Effector memory CD4-positive, alpha-beta T cell (primary cell): Measurements from ENCODE around the gene CDH4.

Source experiments
- DNase-seq, 3 donors: peaks; one replicate each; pipeline ENCODE4 v3.0.0-alpha.2; 2020
- H3K27ac ChIP-seq: 2 replicates; pipeline ENCODE4 v1.7.0; 2013; ENCODE audit warnings: mild to moderate bottlenecking, low read length, moderate library complexity; ENCODE audit not compliant: insufficient read depth, poor library complexity, severe bottlenecking
- H3K27me3 ChIP-seq: replicated peaks from 2 replicates; pipeline ENCODE4 v1.7.0; 2013; ENCODE audit warnings: mild to moderate bottlenecking, low read length; ENCODE audit not compliant: insufficient read depth, control insufficient read depth, poor library complexity, severe bottlenecking
- H3K36me3 ChIP-seq: 2 replicates; pipeline ENCODE4 v1.7.0; 2013; ENCODE audit warnings: mild to moderate bottlenecking, low read length, moderate library complexity; ENCODE audit not compliant: control insufficient read depth, insufficient read depth
- H3K4me1 ChIP-seq: 2 replicates; pipeline ENCODE4 v1.7.0; 2013; ENCODE audit warnings: low read length, mild to moderate bottlenecking; ENCODE audit not compliant: control insufficient read depth, insufficient read depth, poor library complexity, severe bottlenecking
- H3K4me3 ChIP-seq: 2 replicates; pipeline ENCODE4 v1.7.0; 2013; ENCODE audit warnings: low read length, low read depth, mild to moderate bottlenecking; ENCODE audit not compliant: insufficient read depth, poor library complexity, severe bottlenecking
- H3K9me3 ChIP-seq: 2 replicates; pipeline ENCODE4 v1.7.0; 2013; ENCODE audit warnings: mild to moderate bottlenecking, low read length, moderate library complexity; ENCODE audit not compliant: control insufficient read depth

The CDH4 gene

DNA sequence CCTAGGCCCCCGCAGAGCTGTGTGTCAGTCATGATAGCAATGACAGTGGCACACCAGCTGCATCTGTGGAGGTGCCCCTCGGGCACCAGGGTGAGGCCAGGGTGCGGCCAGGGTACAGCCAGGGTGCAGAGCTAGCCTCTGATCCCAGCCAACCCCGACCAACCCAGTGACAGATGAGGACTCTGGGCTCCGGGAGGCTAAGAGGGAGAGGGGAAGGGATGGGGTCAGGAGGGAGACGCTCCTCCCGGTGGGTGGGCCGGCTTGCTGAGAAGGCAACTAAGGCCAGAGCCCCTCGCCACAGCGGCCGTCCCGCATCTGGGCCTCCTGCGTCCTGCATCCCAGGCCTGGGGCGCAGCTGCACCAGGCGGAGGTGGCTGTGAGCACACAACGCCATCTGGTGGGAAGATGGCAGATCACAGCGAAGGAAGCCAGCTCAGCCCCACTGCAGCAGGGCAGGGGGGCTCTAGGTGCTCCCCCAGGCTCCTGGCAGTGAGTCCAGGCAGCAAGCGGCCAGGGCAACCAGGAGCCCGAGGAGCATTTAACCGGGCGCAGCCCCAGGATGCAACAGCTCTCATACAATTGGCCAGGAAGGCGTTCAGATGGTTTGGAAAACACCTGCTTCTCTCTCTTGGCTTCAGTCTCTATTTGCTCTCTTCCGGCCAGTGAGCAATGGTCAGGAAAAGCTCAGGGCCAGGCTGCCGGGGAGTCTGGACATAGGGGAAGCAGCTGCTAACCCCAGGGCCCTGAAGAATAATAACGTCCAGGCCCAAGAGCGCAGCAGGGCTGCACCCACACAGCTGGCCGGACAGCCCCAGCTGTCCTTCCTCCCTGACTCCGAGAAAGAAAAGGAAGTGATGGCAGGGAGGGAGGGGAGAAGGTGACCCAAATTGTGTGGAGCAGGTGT, 644.2 kb downstream of the CDH4 start:
- no peak overlapping the region for H3K27ac ChIP-seq
- H3K4me1 ChIP-seq: no peaks in the 10 kb centered on the region
- no peaks in the 10 kb centered on the region for H3K27me3 ChIP-seq
- no peak overlapping the region for H3K4me3 ChIP-seq
- DNase-seq: no peak
- H3K36me3 ChIP-seq: no peaks in the 10 kb centered on the region
- H3K9me3 ChIP-seq: no peaks in the 10 kb centered on the region

DNA sequence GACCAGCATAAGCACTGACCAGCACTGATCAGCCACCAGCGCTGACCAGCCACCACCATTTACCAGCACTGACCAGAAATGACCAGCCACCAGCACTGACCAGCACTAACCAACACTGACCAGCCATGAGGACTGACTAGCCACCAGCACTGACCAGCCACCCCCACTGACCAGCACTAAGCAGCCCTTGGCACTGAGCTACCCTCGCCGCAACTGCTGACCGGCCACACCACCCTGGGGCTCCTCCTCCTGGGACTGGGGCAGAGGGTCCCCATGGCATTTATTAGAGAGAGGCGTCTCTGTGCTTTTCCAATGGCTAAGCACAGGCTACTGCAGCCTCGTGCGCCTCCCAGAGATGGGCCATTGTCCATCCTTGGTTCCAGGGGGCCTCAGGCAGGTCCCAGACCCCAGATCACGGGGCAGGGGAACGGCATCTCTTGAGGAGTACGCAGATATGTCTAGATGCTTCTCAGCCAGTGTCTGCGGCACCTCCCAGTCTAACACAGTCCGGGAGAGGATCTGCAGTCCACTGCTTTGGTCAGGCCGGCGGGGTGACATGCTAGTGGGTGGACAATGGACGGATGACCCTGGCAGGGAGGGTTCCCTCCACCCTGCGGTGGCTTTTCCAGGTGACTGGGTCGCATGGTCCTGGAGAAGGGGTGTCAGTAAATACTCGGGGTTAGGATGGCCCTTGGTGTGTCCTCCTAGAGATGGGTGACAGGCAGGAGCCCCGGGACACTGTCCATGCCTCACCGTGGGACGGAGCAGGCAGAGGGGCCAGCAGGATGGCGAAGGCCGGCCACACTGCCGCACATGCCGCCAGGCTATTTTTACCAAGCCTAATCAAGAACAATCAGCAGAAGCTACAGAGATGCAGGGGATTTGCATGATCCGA, 645.6 kb downstream of the CDH4 start:
- H3K4me3 ChIP-seq: no peak overlapping the region
- H3K36me3 ChIP-seq: no peaks in the 10 kb centered on the region
- no peaks in the 10 kb centered on the region for H3K9me3 ChIP-seq
- no peaks in the 10 kb centered on the region for H3K27me3 ChIP-seq
- no peaks in the 10 kb centered on the region for H3K4me1 ChIP-seq
- H3K27ac ChIP-seq: no peak overlapping the region
- no peak for DNase-seq

- Histone ChIP-seq H3K9me3 (no peaks in the 10 kb centered on the region), H3K4me3 (no peak overlapping the region), H3K27me3 (no peaks in the 10 kb centered on the region), H3K36me3 (no peaks in the 10 kb centered on the region), H3K27ac (no peak overlapping the region), H3K4me1 (no peaks in the 10 kb centered on the region)
- no peak for DNase-seq
Measured at GRCh38 chr20:61898405-61898804, 646.3 kb downstream of the CDH4 start.

DNA sequence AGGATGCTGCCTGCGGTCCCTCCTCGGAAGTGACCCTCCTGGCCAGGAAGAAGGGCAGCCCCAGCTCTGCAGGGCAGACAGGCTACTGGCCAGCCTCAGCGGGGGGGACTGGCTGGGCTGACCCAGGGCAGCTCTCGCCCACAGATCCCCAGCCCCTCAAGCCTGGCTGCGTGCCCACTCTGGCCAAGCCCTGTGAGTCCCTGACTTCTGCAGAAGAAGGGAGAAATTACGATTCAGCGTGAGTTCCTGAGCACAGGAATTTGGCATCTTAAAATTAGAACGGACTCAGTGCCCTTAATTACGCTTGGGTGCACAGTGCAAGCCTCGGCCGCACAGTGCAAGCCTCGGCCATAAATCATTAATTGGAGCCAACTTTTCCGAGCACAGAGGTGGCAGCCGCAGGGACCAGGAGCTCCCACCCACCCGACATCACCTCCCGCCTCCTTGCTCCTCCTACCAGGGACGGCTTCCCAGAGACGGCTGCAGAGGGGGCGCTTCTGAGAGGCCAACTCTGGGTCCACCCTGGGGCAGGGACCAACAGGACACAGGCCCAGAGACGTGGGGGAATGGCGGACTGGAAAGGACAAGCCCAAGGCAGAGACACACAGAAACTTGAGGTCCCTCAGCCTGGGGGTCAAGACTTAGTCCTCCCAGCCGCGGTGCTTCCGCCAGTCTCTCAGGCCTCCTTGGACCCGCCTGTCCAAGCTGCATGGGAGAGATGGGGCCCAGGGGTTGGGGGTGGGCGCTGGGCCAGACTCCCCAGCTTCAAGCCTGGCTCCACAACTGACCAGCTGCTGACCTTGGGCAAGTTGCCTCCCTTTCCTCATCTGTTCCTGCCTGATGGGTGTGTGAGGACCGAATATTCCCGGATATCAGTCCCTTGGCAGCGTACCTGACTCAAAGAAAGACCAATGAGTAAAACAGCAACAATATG, 648.2 kb downstream of the CDH4 start:
- Histone ChIP-seq H3K27ac (no peak overlapping the region), H3K9me3 (no peaks in the 10 kb centered on the region), H3K36me3 (no peaks in the 10 kb centered on the region), H3K4me1 (no peaks in the 10 kb centered on the region), H3K4me3 (no peak overlapping the region), H3K27me3 (no peaks in the 10 kb centered on the region)
- DNase-seq: no peak

DNA sequence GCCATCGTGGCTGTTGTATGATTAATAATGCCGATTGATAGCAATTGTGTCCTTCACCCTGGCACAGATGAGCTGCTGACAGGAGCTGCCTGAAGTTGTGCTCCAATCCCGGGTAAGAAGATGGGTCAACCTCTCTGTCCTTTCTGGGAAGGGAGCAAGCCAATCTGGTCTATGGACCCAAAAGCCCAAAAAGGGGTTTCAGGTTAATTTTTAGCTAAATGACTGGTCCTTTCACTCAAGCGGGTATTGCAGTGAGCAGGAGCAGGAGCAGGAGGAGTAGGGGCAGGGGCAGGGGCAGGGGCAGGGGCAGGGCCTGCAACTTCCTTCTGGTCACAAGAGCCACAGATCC, 648.9 kb downstream of the CDH4 start:
- H3K4me3 ChIP-seq: no peak overlapping the region
- H3K27ac ChIP-seq: no peak overlapping the region
- H3K36me3 ChIP-seq: no peaks in the 10 kb centered on the region
- no peaks in the 10 kb centered on the region for H3K9me3 ChIP-seq
- no peak for DNase-seq
- H3K27me3 ChIP-seq: no peaks in the 10 kb centered on the region
- H3K4me1 ChIP-seq: no peaks in the 10 kb centered on the region

DNA sequence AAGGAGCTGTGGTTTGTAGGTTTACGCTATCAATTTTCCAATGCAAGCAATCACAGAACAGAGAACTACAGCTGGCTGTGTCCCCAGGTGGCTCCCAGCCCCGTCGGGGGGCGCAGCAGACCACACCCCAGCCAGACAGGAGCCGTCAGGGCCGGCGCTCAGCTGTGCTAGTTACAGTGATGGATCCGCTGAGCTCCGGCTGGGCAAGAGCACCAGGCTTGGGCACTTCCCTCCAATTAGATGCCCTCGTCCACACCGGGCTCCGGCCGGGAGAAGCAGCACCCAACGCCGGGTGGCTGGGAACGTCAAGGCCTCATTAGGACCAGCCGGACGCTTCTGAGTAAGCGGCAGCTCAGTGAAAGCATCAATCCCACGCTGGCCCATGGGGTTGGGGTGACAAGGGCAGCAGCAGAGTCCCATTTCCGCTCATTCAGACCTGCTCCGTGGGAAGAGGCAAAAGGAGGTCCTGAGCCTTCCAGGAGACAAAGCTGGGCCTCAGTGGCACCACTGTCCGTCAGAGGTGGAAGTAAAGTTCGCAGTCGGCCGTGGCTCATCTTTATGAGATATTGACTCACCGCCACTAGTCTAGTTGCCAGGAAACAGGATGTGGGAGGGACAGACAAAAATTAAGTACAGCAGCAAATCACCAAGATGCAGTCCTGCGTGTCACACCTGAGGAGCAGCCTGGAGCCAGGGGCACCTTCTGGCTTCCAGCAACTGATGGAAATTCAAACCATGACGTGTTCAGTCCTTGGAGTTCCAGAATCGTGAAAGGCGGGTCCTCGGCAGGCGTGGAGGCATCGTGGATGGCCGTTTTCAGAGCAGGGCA, 649.5 kb downstream of the CDH4 start:
- no peak for DNase-seq
- no peaks in the 10 kb centered on the region for H3K27me3 ChIP-seq

DNA sequence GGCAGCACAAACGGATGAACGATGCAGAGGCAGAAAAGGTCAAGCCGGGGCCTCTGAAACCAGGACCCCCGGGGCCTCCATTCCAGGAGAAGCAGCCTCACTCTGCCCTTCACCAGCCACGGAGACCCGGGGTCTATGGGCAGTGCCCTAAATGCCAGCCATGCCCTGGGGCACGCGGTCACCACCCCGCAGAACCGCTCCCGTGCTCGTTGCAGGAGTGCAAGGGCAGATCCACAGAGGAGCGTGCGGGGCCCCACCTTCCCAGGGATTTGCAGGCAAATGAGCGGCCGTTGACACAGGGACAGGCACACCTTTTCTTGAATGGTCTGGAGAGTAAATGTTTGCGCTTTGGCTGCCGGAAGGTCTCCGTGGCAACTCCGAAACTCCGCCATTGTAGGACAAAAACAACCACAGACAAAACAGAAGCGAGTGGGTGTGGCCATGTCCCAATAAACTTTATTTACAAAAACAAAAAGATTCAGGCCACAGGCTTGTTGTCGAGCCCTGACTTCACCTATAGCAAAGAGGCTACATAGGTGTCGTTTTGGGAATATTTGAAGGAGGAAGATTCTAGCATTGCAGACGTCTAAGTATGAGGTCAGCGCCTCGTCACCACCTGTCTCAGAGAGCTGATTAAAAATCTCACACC, 650.3 kb downstream of the CDH4 start:
- H3K27ac ChIP-seq: no peak overlapping the region
- no peaks in the 10 kb centered on the region for H3K4me1 ChIP-seq
- no peaks in the 10 kb centered on the region for H3K36me3 ChIP-seq
- no peaks in the 10 kb centered on the region for H3K27me3 ChIP-seq
- no peak for DNase-seq
- no peaks in the 10 kb centered on the region for H3K9me3 ChIP-seq
- H3K4me3 ChIP-seq: no peak overlapping the region

More for the DNA sequence above, 649.5 kb downstream of the CDH4 start:
- Histone ChIP-seq H3K27ac (no peak overlapping the region), H3K4me3 (no peak overlapping the region), H3K4me1 (no peaks in the 10 kb centered on the region), H3K9me3 (no peaks in the 10 kb centered on the region), H3K36me3 (no peaks in the 10 kb centered on the region)

DNA sequence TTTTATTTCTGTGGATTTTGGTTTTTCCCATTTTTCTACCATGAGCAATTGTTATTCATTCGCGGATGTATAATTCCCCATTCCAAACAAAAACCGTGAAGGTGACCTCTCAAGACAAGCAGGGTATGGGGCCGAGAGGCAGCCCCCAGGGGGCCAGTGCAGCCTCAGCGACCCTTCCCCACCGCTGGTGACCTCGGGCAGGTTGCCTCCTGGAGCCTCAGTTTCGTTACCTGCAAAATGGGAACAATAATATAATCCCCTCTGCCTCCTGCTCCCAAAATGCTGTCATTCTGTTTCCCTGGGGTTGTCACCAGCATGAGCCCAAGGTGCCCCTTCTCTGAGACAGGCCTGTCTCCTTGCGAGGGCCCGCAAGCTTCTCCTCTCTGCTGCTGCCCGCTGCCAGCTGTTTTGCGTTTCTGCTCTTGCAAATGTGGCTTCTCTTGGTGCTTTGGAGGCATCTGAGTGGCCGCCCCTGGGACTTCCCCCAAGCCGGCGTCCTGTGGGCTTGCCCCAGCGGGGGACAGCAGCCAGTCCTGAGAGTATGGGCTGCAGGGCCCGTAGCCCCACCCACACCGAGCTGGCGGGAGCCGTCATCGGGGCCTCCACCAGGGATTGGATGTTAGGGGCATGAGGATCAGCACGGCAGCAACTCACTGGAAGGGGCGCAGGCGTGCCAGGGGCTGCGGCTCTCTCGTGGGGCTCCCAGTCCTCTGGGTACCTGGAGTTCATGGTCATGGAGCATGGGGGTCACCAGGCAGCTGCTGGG, 651.7 kb downstream of the CDH4 start:
- H3K9me3 ChIP-seq: no peaks in the 10 kb centered on the region
- H3K27me3 ChIP-seq: no peaks in the 10 kb centered on the region
- no peaks in the 10 kb centered on the region for H3K4me1 ChIP-seq
- H3K27ac ChIP-seq: no peak overlapping the region
- DNase-seq: no peak
- no peaks in the 10 kb centered on the region for H3K36me3 ChIP-seq
- no peak overlapping the region for H3K4me3 ChIP-seq
